ENCODE measurements around the gene PRLH. TPM values are rescaled to one million over a fixed set of nuclear protein-coding genes. Genes with fewer than 3 reads are reported as not detected.

The PRLH gene
- total and polyA plus RNA-seq, 2 donors (not counting 3 experiments of a cell fraction or from before 2014, with no cell fraction given): not detected

DNA sequence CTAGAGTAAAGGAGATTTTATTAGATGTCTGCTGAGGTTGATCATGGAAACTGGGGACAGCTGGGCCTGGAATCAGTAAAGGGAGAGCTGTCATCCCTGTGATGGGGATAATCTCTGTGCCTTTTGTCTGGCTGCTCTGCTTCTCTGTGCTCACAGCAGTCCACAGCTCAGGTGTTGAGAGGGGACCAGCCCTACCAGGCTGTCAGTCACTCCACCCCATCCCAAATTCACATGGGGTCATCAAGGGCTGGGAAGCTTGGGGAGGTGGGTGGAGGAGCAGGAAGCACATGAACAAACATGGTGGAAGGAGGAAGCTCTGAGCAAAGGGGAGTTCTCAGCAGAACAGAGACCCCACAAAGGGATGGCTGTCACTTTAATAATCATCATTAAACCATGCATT, 47.3 kb downstream of the PRLH start:
- ChIA-PET POLR2A (no interaction called here), CTCF (interaction anchor here (0.8 to 2.2 kb wide), 5 partner anchors 9 to 131 kb away, joined by 3 to 8 read pairs (median 4); no protein-coding TSS in a partner anchor)
- H3K9me3 ChIP-seq (replicated peaks; ENCODE audit: control insufficient read depth, insufficient read depth, low read length): no peaks in the 10 kb centered on the region
- intact Hi-C loops (cut with micrococcal nuclease) (no loop called here), dilution Hi-C loops (cut with MboI; ENCODE audit: extremely low pct_ligation_motif_present, low sequenced_read_pairs) (no loop called here)
- H2AFZ ChIP-seq (ENCODE audit: low read depth, low read length): peak overlapping the region; percentile 10
- peak overlapping the region; percentile 99 for H3K27ac ChIP-seq (ENCODE audit: insufficient read depth, low read depth, low read length)
- FAIRE-seq (no peak), DNase-seq (ENCODE audit: low read depth, low spot score) (no peak)
- BruUV-seq (replicated peaks): no TSS peak
- no peaks in the 10 kb centered on the region for H4K20me1 ChIP-seq (replicated peaks; ENCODE audit: control insufficient read depth, extremely low read depth, insufficient read depth, low read length)
- no peaks in the 10 kb centered on the region for H3K27me3 ChIP-seq (ENCODE audit: control insufficient read depth in 2 of 2, insufficient read depth in 2 of 2, low read length in 2 of 2)
- TF ChIP-seq EZH2 (IDR thresholded peaks at IDR 0.05; ENCODE audit: borderline replicate concordance, low read depth, low read length, severe bottlenecking) (no peak), MAX (IDR thresholded peaks at IDR 0.05; ENCODE audit: insufficient read depth, insufficient read length) (no peak), JUN (IDR thresholded peaks at IDR 0.05; ENCODE audit: borderline replicate concordance, insufficient read depth, insufficient read length, low read depth) (no peak), MYC (IDR thresholded peaks at IDR 0.05; ENCODE audit: low read depth, low read length) (no peak), POLR2A (IDR thresholded peaks at IDR 0.05; ENCODE audit: low read depth, low read length) (no peak), POLR2AphosphoS5 (IDR thresholded peaks at IDR 0.05; ENCODE audit: insufficient read depth, low read depth, low read length) (no peak), FOS (IDR thresholded peaks at IDR 0.05; ENCODE audit: borderline replicate concordance, insufficient read depth, low read length) (no peak), GATA2 (IDR thresholded peaks at IDR 0.05; ENCODE audit: insufficient read depth, insufficient read length, low read depth, low read length) (no peak), CTCF (IDR thresholded peaks at IDR 0.05; ENCODE audit: extremely low read depth in 1 of 2, insufficient read depth in 1 of 2, low read depth in 1 of 2, low read length in 2 of 2) (no peak)
- no peaks in the 10 kb centered on the region for H3K79me2 ChIP-seq (ENCODE audit: control insufficient read depth, insufficient read depth, low read length)
- no peaks in the 10 kb centered on the region for H3K36me3 ChIP-seq (ENCODE audit: control insufficient read depth in 2 of 2, extremely low read depth in 1 of 2, insufficient read depth in 2 of 2, low read length in 2 of 2)
- H3K4me3 ChIP-seq (replicated peaks in 1 of 3; ENCODE audit: insufficient read depth in 1 of 3, low read depth in 1 of 3, low read length in 3 of 3): no peak overlapping the region
- H3K4me2 ChIP-seq (ENCODE audit: insufficient read depth, low read length): peak overlapping the region; percentile 8
- peaks cover 54% of the 10 kb centered on the region for H3K4me1 ChIP-seq (ENCODE audit: control insufficient read depth, extremely low read depth, insufficient read depth, low read length)
- H3K9ac ChIP-seq (replicated peaks; ENCODE audit: extremely low read depth, insufficient read depth, low read length): peak overlapping the region; percentile 33
- no peaks in the 10 kb centered on the region for H3K9me1 ChIP-seq (replicated peaks; ENCODE audit: control insufficient read depth, extremely low read depth, insufficient read depth, low read length)

Data from endothelial cell of umbilical vein (primary cell).